ENCODE results near the gene SLC7A6OS. TPM values are rescaled to one million over a fixed set of nuclear protein-coding genes. Genes with fewer than 3 reads are reported as not detected.

Gene SLC7A6OS
- total RNA-seq, 1 donor from 2014 or later, result 25.2 TPM

GRCh38 chr16:68287276-68288251 is 23.2 kb downstream of the SLC7A6OS start:
- no peak for DNase-seq
- no peak for TF ChIP-seq CTCF (IDR thresholded peaks at IDR 0.05; ENCODE audit: partially characterized antibody, unreplicated experiment)
- Mint-ChIP-seq H3K4me1 (ENCODE audit: low read depth, unreplicated experiment) (peaks cover 17% of the 10 kb centered on the region), H3K27ac (ENCODE audit: unreplicated experiment) (no peak overlapping the region), H3K4me3 (ENCODE audit: unreplicated experiment) (no peak overlapping the region), H3K27me3 (ENCODE audit: unreplicated experiment) (peaks cover 2% of the 10 kb centered on the region), H3K9me3 (ENCODE audit: unreplicated experiment) (peaks cover 4% of the 10 kb centered on the region), H3K36me3 (ENCODE audit: unreplicated experiment) (no peaks in the 10 kb centered on the region)

GRCh38 chr16:68286153-68287074 is 24.3 kb downstream of the SLC7A6OS start:
- H3K27me3 Mint-ChIP-seq (ENCODE audit: unreplicated experiment), result peaks cover 2% of the 10 kb centered on the region
- H3K9me3 Mint-ChIP-seq (ENCODE audit: unreplicated experiment), result no peaks in the 10 kb centered on the region
- H3K36me3 Mint-ChIP-seq (ENCODE audit: unreplicated experiment), result no peaks in the 10 kb centered on the region
- DNase-seq, result no peak
- H3K4me1 Mint-ChIP-seq (ENCODE audit: low read depth, unreplicated experiment), result peaks cover 17% of the 10 kb centered on the region
- H3K27ac Mint-ChIP-seq (ENCODE audit: unreplicated experiment), result peak overlapping the region; percentile 24
- H3K4me3 Mint-ChIP-seq (ENCODE audit: unreplicated experiment), result no peak overlapping the region
- no peak for TF ChIP-seq CTCF (IDR thresholded peaks at IDR 0.05; ENCODE audit: partially characterized antibody, unreplicated experiment)

- H3K4me1 Mint-ChIP-seq (ENCODE audit: low read depth, unreplicated experiment), result peaks cover 17% of the 10 kb centered on the region
- TF ChIP-seq CTCF (IDR thresholded peaks at IDR 0.05; ENCODE audit: partially characterized antibody, unreplicated experiment), result no peak
- H3K27me3 Mint-ChIP-seq (ENCODE audit: unreplicated experiment), result peaks cover 2% of the 10 kb centered on the region
- DNase-seq, result no peak
- H3K36me3 Mint-ChIP-seq (ENCODE audit: unreplicated experiment), result no peaks in the 10 kb centered on the region
- no peaks in the 10 kb centered on the region for H3K9me3 Mint-ChIP-seq (ENCODE audit: unreplicated experiment)
- no peak overlapping the region for H3K4me3 Mint-ChIP-seq (ENCODE audit: unreplicated experiment)
- no peak overlapping the region for H3K27ac Mint-ChIP-seq (ENCODE audit: unreplicated experiment)
These were observed 25.1 kb downstream of the SLC7A6OS start for GRCh38 chr16:68285683-68286082.

GRCh38 chr16:68284847-68285246 is 25.9 kb downstream of the SLC7A6OS start:
- TF ChIP-seq CTCF (IDR thresholded peaks at IDR 0.05; ENCODE audit: partially characterized antibody, unreplicated experiment), result no peak
- DNase-seq, result no peak
- Mint-ChIP-seq H3K27me3 (ENCODE audit: unreplicated experiment) (peaks cover 4% of the 10 kb centered on the region), H3K4me1 (ENCODE audit: low read depth, unreplicated experiment) (peaks cover 17% of the 10 kb centered on the region), H3K27ac (ENCODE audit: unreplicated experiment) (no peak overlapping the region), H3K4me3 (ENCODE audit: unreplicated experiment) (no peak overlapping the region), H3K36me3 (ENCODE audit: unreplicated experiment) (peaks cover 3% of the 10 kb centered on the region), H3K9me3 (ENCODE audit: unreplicated experiment) (no peaks in the 10 kb centered on the region)
